ENCODE data around the gene KRT2. TPM values are rescaled to one million over a fixed set of nuclear protein-coding genes. Genes with fewer than 3 reads are reported as not detected.

Gene KRT2
- total RNA-seq, 1 experiment from 2014 or later, result not detected

GRCh38 chr12:52630599-52631200 is 21.3 kb downstream of the KRT2 start:
- H3K4me3 Mint-ChIP-seq (ENCODE audit: unreplicated experiment), result no peak overlapping the region
- no TSS peak for BruUV-seq (replicated peaks)
- no peaks in the 10 kb centered on the region for H3K9me3 Mint-ChIP-seq (ENCODE audit: unreplicated experiment)
- H3K36me3 Mint-ChIP-seq (ENCODE audit: insufficient read depth, unreplicated experiment), result no peaks in the 10 kb centered on the region
- TF ChIP-seq CTCF (IDR thresholded peaks at IDR 0.05; ENCODE audit: unreplicated experiment), result no peak
- no peak overlapping the region for H3K27ac Mint-ChIP-seq (ENCODE audit: low read depth, unreplicated experiment)
- peak; percentile 14 for DNase-seq (ENCODE audit: unreplicated experiment)
- POLR2A ChIA-PET, result no interaction called here
- CTCF ChIA-PET, result no interaction called here
- intact Hi-C loops (cut with micrococcal nuclease), result no loop called here
- H3K4me1 Mint-ChIP-seq (ENCODE audit: insufficient read depth, unreplicated experiment), result peaks cover 5% of the 10 kb centered on the region
- H3K27me3 Mint-ChIP-seq (ENCODE audit: insufficient read depth, unreplicated experiment), result peaks cover 56% of the 10 kb centered on the region

- intact Hi-C loops (cut with micrococcal nuclease), result no loop called here
- BruUV-seq (replicated peaks), result no TSS peak
- peaks cover 5% of the 10 kb centered on the region for H3K4me1 Mint-ChIP-seq (ENCODE audit: insufficient read depth, unreplicated experiment)
- H3K4me3 Mint-ChIP-seq (ENCODE audit: unreplicated experiment), result no peak overlapping the region
- ChIA-PET POLR2A (no interaction called here), CTCF (no interaction called here)
- H3K36me3 Mint-ChIP-seq (ENCODE audit: insufficient read depth, unreplicated experiment), result no peaks in the 10 kb centered on the region
- H3K27me3 Mint-ChIP-seq (ENCODE audit: insufficient read depth, unreplicated experiment), result peaks cover 60% of the 10 kb centered on the region
- DNase-seq (ENCODE audit: unreplicated experiment), result no peak
- H3K9me3 Mint-ChIP-seq (ENCODE audit: unreplicated experiment), result no peaks in the 10 kb centered on the region
- no peak for TF ChIP-seq CTCF (IDR thresholded peaks at IDR 0.05; ENCODE audit: unreplicated experiment)
- H3K27ac Mint-ChIP-seq (ENCODE audit: low read depth, unreplicated experiment), result no peak overlapping the region
Observed at GRCh38 chr12:52630008-52630500, 22.0 kb downstream of the KRT2 start.

GRCh38 chr12:52629281-52630007 is 22.6 kb downstream of the KRT2 start:
- TF ChIP-seq CTCF (IDR thresholded peaks at IDR 0.05; ENCODE audit: unreplicated experiment), result no peak
- H3K9me3 Mint-ChIP-seq (ENCODE audit: unreplicated experiment), result no peaks in the 10 kb centered on the region
- POLR2A ChIA-PET, result no interaction called here
- BruUV-seq (replicated peaks), result no TSS peak
- no peaks in the 10 kb centered on the region for H3K36me3 Mint-ChIP-seq (ENCODE audit: insufficient read depth, unreplicated experiment)
- H3K27ac Mint-ChIP-seq (ENCODE audit: low read depth, unreplicated experiment), result no peak overlapping the region
- H3K4me3 Mint-ChIP-seq (ENCODE audit: unreplicated experiment), result no peak overlapping the region
- intact Hi-C loops (cut with micrococcal nuclease), result no loop called here
- H3K27me3 Mint-ChIP-seq (ENCODE audit: insufficient read depth, unreplicated experiment), result peaks cover 59% of the 10 kb centered on the region
- DNase-seq (ENCODE audit: unreplicated experiment), result no peak
- CTCF ChIA-PET, result no interaction called here
- H3K4me1 Mint-ChIP-seq (ENCODE audit: insufficient read depth, unreplicated experiment), result peaks cover 5% of the 10 kb centered on the region

- Mint-ChIP-seq H3K27ac (ENCODE audit: low read depth, unreplicated experiment) (no peak overlapping the region), H3K9me3 (ENCODE audit: unreplicated experiment) (no peaks in the 10 kb centered on the region), H3K36me3 (ENCODE audit: insufficient read depth, unreplicated experiment) (no peaks in the 10 kb centered on the region), H3K27me3 (ENCODE audit: insufficient read depth, unreplicated experiment) (peaks cover 53% of the 10 kb centered on the region), H3K4me3 (ENCODE audit: unreplicated experiment) (no peak overlapping the region), H3K4me1 (ENCODE audit: insufficient read depth, unreplicated experiment) (no peaks in the 10 kb centered on the region)
- POLR2A ChIA-PET, result no interaction called here
- no peak for TF ChIP-seq CTCF (IDR thresholded peaks at IDR 0.05; ENCODE audit: unreplicated experiment)
- BruUV-seq (replicated peaks), result no TSS peak
- DNase-seq (ENCODE audit: unreplicated experiment), result no peak
- intact Hi-C loops (cut with micrococcal nuclease), result no loop called here
- CTCF ChIA-PET, result interaction anchor here (0.6 kb wide), 1 partner anchor 256 kb away, joined by 4 read pairs; no protein-coding TSS in a partner anchor
Observed at GRCh38 chr12:52628841-52629240, 23.2 kb downstream of the KRT2 start.
